ENCODE data around the gene MTREX. TPM values are rescaled to one million over a fixed set of nuclear protein-coding genes. Genes with fewer than 3 reads are reported as not detected.
A peak's percentile ranks its signal among the peaks of the same experiment; 100 is the strongest.

The MTREX gene
- total and polyA plus RNA-seq, 3 donors from 2014 or later, result 33.7 to 126 (median 108) TPM

- DNase-seq, result no peak
- Histone ChIP-seq H3K4me3 (no peak overlapping the region), H3K36me3 (ENCODE audit: low read depth, missing control alignments) (no peaks in the 10 kb centered on the region), H3K4me1 (peaks cover 12% of the 10 kb centered on the region), H3K27ac (no peak overlapping the region), H3K9me3 (no peaks in the 10 kb centered on the region), H3K27me3 (no peaks in the 10 kb centered on the region)
- TF ChIP-seq CTCF (IDR thresholded peaks at IDR 0.05), result no peak
- TF ChIP-seq POLR2A (IDR thresholded peaks at IDR 0.05), result no peak
- intact Hi-C loops (cut with DNase I; ENCODE audit: low total_unique reads), result no loop called here
- WGBS, 2 donors, result 73 to 77% methylated on average over 4 of the region's 4 CpGs
These were observed 4.5 kb upstream of the MTREX start for GRCh38 chr5:55303238-55303690.

GRCh38 chr5:55304584-55304983, 3.2 kb upstream of the MTREX start:
- intact Hi-C loops (cut with DNase I; ENCODE audit: low total_unique reads), result no loop called here
- WGBS, 2 donors, result 89 to 96% methylated on average over 6 of the region's 6 CpGs
- peaks cover 23% of the 10 kb centered on the region for H3K4me1 ChIP-seq
- no peaks in the 10 kb centered on the region for H3K36me3 ChIP-seq (ENCODE audit: low read depth, missing control alignments)
- H3K27me3 ChIP-seq, result no peaks in the 10 kb centered on the region
- TF ChIP-seq POLR2A (IDR thresholded peaks at IDR 0.05) (no peak), CTCF (IDR thresholded peaks at IDR 0.05) (no peak)
- no peak overlapping the region for H3K4me3 ChIP-seq
- DNase-seq, result no peak
- H3K27ac ChIP-seq, result no peak overlapping the region
- no peaks in the 10 kb centered on the region for H3K9me3 ChIP-seq

- Histone ChIP-seq H3K27me3 (no peaks in the 10 kb centered on the region), H3K9me3 (no peaks in the 10 kb centered on the region), H3K4me1 (peaks cover 26% of the 10 kb centered on the region), H3K36me3 (ENCODE audit: low read depth, missing control alignments) (no peaks in the 10 kb centered on the region), H3K4me3 (no peak overlapping the region), H3K27ac (peak overlapping the region in 1 of 2 donors; percentile 8)
- no peak for TF ChIP-seq CTCF (IDR thresholded peaks at IDR 0.05)
- TF ChIP-seq POLR2A (IDR thresholded peaks at IDR 0.05), result no peak
- DNase-seq, result no peak
- intact Hi-C loops (cut with DNase I; ENCODE audit: low total_unique reads), result no loop called here
- WGBS, 2 donors, result 67 to 68% methylated on average over 4 of the region's 4 CpGs
These were observed 2.4 kb upstream of the MTREX start for GRCh38 chr5:55305345-55305744.

GRCh38 chr5:55306641-55307382, 977 bp upstream of the MTREX start:
- H3K9me3 ChIP-seq, result no peaks in the 10 kb centered on the region
- intact Hi-C loops (cut with DNase I; ENCODE audit: low total_unique reads), result no loop called here
- no peaks in the 10 kb centered on the region for H3K27me3 ChIP-seq
- H3K36me3 ChIP-seq (ENCODE audit: low read depth, missing control alignments), result no peaks in the 10 kb centered on the region
- TF ChIP-seq POLR2A (IDR thresholded peaks at IDR 0.05) (no peak), CTCF (IDR thresholded peaks at IDR 0.05) (no peak)
- peak; percentile 16 for DNase-seq
- peak overlapping the region; percentile 96 to 98 for H3K27ac ChIP-seq
- WGBS, 2 donors, result 1 to 4% methylated on average over 10 to 12 of the region's 12 CpGs
- H3K4me3 ChIP-seq, result peak overlapping the region; percentile 91 to 96
- H3K4me1 ChIP-seq, result peaks cover 26% of the 10 kb centered on the region

Measured in testis (tissue), 3 donors.